ENCODE measurements around the gene CHD9.
"Not testable (repeated sequence)": the region's sequence is repeated elsewhere in the genome, so short reads cannot be mapped to it uniquely, and the experiment has no call there.

CHD9 gene, protein sequence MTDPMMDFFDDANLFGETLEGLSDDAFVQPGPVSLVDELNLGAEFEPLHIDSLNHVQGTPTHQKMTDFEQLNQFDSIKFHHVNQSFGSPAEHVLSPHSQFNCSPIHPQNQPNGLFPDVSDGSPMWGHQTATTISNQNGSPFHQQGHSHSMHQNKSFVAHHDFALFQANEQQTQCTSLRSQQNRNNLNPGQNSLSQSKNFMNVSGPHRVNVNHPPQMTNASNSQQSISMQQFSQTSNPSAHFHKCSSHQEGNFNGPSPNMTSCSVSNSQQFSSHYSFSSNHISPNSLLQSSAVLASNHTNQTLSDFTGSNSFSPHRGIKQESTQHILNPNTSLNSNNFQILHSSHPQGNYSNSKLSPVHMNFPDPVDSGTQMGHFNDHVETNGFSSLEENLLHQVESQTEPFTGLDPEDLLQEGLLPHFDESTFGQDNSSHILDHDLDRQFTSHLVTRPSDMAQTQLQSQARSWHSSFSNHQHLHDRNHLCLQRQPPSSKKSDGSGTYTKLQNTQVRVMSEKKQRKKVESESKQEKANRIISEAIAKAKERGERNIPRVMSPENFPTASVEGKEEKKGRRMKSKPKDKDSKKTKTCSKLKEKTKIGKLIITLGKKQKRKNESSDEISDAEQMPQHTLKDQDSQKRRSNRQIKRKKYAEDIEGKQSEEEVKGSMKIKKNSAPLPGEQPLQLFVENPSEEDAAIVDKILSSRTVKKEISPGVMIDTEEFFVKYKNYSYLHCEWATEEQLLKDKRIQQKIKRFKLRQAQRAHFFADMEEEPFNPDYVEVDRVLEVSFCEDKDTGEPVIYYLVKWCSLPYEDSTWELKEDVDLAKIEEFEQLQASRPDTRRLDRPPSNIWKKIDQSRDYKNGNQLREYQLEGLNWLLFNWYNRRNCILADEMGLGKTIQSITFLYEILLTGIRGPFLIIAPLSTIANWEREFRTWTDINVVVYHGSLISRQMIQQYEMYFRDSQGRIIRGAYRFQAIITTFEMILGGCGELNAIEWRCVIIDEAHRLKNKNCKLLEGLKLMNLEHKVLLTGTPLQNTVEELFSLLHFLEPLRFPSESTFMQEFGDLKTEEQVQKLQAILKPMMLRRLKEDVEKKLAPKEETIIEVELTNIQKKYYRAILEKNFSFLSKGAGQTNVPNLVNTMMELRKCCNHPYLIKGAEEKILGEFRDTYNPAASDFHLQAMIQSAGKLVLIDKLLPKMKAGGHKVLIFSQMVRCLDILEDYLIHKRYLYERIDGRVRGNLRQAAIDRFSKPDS (N-terminal part only)

DNA sequence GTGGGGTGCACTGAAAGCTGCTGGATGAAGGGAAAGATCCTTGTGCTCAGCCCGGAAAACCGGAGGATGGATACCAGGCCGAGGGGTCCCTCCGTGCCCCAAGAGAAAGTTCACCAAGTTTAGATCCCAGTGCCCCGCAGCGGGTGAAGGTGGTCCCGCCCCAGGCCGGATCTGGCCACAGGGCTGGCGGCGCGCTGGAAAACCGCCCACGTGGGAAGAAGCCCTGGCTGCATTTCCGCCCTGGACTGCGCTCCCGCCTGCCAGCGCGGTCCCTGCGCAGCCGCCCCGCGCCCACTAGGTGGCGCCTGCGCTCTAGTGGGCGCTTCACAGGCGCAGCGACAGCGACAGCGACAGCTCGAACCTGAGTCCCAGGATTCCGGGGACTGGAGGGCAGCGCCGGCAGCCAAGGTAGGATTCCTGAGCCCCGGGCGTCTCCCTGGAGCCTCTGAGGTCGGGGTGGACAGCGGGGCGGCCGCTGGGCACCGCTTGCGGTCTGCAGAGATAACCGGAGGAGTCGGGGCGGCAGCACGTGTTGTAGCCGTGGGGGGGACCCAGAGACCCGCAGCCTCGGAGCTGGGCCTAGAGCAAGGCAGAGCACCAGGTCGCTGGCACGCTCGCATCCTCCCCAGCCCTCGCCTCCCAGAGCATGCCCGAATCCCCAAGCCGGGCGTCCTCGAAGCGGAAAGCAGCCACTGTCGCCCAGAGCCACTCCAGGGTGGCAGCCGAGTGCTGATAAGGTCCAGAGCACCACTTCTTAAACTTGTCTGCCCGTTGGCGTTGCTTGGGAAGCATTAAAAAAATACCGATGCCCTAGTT is at the start of gene CHD9:
CHD9 (plus strand) TSS at position 322 of the 816 bp plus-strand sequence. CDS start 101,099 bp downstream, outside the sequence.
- peak; percentile 89 for DNase-seq (ENCODE audit: low spot score)

DNA sequence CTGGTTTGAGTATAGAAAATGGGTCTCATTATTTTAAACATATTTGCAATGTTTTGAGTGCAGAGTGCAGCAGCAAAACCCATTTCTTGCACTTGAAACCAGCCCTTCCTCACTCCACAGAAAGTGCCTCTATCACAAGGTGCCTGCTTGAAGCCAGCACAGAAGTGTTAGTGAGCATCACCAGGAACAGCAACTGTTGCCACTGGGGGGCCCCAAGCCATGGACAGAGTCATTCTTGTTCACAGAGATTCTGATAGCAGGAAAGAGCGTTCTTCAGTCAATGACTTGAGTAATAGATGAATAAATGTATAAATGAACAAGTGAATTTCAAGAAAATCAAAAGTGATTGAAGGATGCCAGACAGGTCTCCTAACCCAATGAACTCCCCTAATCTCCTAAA is 47.7 kb upstream of the CHD9 start:
- peak; percentile 11 for DNase-seq (ENCODE audit: low spot score)

DNA sequence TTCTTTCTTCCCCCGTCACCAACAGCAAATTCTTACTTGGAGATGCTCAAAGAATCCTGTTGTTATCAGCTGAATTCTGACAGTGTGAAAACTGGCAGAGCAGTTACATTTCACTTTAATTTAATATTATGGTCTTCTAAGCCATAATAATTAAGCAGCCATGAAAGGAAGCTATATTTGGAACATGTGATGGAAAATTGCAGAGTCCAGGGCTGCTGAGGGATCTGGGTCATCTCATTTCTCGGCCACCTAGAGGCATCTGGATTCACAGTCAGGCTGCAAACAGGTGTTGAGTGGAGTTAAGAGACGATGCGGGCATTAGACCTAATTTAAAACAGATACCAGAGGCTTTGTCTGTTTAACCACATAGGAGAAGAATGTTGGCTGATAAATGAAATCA is 40.5 kb upstream of the CHD9 start:
- no peak for DNase-seq (ENCODE audit: low spot score)

DNA sequence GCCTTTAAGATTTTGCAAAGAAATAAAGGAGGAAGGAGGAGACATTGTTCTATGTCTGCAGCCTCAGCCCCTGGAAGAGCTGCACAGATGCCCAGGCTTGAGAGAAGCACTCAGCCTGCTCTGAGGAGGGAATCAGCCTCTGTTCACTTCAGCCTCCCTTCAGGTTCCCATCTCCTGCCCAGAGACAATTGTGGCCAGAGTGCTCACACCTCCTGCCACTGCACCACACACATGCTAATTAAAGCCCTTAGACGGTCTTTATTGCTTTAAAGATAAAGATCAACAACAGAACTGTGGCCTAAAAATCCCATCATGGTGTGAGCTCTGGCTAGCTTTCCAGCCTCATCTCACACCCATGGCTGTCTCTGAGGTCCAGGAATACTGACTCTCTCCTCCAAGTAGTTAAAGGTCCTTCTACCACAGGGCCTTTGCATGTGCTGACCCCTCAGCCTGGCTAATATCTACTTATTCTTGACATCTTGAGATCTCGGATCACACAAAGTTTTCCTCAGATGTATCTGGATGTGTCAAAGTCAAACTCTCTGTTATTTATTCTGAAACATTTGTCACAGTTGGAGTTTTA is 35.9 kb upstream of the CHD9 start:
- DNase-seq (ENCODE audit: low spot score) = no peak

DNA sequence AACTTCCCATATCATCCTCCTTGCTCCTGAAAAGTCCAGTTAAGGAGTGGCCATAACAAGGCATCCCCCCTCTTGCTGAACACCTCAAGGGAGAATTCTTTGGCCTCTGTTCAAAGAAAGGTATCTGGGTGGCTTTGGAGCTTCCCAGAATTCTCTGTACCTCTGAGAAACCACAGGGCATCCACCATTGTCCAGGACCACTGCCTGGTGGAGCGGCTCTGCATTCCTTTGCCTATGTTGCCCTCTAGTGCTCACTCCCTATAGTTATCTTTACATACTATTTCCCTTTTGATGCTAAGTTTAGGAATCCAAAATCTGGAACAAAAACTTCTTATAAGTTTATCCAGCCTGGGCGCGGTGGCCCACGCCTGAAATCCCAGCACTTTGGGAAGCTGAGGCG is 32.4 kb upstream of the CHD9 start:
- DNase-seq (ENCODE audit: low spot score) = peak; percentile 39

DNA sequence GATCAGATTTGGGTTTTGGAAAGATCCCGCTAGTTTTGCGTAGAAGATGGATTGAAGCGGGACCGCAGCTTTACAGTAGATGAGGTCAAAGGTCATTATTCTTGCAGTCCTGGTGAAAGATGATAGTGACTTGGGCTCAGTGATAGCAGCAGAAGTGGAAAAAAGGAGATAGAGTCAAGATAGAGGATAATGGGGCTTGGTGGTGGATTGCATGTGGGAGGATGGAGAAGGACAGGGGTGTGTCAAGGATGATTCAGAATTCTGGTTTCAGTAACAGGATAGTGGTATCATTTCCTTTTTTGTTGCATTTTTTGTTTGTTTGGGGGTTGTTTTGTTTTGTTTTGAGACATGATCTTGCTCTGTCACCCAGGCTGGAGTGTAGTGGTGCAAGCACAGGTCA is 30.7 kb upstream of the CHD9 start:
- DNase-seq (ENCODE audit: low spot score) = no peak

DNA sequence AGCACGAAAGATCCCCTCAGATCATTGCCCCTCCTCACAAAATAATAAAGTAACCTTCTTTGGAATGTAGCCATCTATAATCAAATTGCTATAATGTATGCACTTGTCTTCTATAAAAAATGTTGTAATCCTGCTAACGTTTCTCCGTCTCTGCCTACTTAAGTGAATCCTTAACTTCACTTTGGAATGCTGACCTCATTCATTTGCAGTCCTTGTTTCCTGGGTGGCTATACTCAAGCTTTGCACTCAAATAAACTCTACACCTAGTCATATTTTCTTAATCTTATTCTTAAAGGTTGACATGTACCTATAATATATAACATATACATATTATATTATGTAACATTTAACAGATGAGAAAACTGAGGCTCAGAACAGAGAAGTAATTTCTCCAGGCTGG is 24.8 kb upstream of the CHD9 start:
- no peak for DNase-seq (ENCODE audit: low spot score)

DNA sequence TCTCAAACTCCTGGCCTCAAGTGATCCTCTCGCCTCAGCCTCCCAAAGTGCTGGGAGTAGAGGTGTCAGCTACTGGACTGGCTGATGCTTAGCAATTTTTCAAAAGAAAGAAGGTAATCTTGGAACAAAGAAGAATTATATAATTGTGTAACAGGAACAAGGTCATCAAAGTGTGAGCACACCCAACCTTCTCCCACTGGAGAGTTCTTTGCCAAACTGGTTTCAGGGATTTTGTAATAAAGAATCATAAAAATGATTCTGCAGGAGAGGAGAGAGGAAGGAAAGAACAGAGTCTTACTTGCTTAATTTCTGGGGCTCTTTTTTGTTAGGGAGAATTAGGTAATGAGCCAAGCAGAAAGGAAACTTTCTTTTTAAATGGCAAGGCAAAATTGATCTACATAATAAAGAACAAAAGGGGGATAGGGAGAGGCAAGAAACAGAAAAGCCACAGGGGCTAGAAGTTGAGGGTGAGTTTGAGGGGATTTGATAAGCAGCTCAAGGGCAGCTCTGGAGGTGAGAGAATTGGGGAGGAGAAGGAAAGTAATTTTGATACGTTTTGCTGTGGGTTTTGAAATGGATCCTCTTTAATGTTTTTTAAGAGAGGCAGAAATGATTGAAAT is 23.4 kb upstream of the CHD9 start:
- DNase-seq (ENCODE audit: low spot score) = no peak

DNA sequence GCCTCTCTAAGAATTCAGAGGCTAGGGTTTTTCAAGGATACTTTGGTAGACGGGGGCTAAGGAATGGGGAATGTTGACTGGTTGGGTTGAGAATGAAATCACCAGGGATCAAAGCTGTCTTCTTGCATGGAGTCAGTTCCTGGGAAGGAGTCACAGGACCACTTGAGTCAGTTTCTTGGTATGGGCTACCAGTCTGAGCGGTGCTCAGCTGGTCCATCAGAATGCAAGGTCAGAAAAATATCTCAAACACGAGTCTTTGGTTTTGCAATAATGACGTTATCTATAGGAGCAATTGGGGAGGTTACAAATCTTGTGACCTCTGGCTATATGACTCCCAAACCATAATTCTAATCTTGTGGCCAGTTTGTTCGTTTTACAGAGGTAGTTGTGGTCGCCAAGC is 20.5 kb upstream of the CHD9 start:
- DNase-seq (ENCODE audit: low spot score) = no peak

DNA sequence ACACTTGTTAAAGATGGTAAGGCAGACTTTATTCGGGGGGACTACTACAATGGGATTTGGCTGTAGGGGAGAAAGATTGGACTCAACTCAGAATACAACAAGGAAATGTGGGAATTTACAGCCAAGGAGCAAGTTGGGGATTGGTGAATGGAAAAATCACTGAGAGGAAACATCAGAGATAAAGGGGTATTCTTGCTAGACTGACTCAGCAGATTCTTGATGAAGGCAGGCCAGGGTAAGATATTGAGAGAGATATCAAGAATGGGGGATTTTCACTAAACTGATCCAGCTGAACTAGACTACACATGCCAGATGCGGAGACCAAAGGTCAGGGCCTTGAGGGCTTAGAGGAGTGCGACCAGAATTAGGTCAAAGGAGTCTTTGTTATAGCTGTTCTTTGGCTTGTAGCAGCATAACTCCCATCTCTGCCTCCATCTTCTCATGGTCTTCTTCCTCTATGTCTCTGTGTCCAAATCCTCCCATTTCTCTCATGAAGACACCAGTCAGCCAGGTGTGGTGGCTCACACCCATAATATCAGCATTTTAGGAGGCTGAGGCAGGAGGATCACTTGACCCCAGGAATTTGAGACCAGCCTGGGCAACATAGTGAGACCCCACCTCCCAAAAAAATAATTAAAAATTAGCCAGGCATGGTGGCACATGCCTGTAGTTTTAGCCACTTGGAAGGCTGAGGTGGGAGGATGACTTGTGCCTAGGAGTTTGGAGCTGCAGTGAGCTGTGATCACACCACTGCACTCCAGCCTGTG is 19.4 kb upstream of the CHD9 start:
- DNase-seq (ENCODE audit: low spot score) = no peak

DNA sequence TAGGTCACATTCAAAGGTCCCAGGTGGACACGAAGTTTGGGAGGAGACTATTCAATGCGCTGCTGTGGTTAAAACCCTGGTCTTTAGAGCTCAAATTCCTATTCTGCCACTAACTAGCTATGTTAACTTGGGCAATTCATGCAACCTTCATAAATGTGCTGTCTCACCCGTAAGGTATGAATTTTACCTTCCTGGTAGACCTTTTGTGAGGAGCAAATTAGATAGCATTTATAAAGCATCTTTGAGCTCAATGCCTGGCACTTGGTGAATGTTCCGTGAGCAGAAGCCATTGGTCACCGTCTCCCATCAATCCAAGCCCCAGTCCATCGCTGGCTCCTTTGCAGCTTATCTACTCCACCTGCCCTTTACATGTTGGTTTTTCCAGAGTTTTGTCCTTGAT is 18.7 kb upstream of the CHD9 start:
- no peak for DNase-seq (ENCODE audit: low spot score)

DNA sequence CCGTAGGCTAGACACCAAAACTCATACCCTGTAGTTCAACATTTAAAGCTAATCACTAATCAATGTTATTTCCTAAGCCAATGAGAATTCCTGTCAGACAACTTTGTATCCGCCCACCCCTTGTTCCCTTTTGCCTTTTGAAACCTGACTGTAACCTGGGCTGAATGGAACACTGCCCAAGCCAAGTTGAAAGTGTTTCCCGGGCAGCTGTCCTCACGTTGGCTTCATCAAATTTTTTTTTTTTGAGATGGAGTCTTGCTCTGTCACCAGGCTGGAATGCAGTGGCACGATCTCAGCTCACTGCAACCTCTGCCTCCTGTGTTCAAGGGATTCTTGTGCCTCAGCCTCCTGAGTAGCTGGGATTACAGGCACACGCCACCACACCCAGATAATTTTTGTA is 18.1 kb upstream of the CHD9 start:
- DNase-seq (ENCODE audit: low spot score) = not testable (repeated sequence)

DNA sequence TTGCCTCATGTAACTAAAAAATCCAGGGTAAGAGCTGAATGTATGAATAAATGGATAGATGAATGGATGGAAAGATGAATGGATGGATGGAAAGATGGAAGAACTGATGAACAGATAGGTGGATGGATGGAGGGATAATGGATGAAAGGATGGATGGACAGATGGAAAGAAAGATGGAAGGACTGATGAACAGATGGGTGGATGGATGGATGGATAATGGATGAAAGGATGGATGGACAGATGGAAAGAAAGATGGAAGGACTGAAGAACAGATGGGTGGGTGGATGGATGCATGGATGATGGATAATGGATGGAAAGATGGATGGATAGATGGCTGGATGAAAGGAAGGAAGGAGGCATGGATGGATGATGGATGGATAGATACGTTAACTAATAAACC is 14.0 kb upstream of the CHD9 start:
- DNase-seq (ENCODE audit: low spot score) = no peak

DNA sequence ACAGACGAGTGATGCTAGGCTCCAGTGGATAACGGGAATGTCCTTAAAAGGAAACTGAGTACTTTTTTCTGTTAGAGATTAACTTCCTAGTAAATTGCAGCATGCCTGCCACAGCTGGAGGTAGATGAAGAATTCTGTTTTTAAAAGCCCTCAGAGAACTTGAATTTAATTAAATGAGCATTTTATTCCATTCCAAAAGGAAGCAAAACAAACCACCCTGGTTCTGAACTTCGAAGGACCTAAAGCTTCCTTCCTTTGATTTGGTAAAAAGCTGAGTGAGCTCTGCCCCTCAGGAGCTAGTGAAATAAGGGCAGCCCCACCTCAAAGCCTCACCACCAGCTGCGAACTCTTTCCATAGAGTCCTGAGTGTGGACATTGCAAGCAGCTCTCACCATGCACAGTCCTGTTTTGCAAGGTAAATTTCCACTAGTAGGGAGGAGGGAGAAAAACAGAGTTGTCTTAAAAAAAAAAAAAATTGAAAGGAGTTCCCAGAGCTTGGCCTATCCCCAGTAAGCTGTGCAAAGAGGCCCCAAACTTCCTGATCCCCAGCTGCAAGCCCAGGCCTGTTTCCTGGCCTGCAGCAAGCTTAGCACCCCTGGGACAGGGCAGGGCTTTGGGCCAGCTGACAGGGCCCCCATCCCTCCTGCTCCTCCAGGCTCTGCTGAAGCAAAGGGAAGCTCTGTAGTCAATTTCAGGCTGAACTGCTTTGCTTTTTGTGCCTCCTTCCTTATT is 13.3 kb upstream of the CHD9 start:
- DNase-seq (ENCODE audit: low spot score) = no peak

DNA sequence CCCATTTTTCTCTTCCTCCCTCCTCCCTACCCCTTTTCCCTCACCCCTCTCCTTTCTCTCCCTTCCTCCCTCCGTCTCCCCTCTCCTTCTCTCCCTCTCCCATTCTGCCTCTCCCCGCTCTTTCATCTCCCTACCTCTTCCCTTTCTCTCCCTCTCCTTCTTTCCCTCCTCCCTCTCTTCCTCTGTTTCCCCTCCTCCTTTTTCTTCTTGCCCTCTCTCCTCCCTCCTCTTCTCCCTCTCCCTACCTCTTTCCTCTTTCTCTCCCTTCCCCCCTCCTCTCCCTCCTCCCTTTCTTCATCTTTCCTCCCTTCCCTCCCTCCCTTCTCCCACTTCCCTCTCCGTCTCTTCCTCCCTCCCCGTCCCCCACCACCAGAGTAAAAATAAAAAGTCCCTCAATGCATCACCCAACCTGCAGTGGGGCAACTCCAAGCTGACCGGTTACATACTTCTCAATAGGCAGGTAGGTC is 12.5 kb upstream of the CHD9 start:
- DNase-seq (ENCODE audit: low spot score) = no peak

DNA sequence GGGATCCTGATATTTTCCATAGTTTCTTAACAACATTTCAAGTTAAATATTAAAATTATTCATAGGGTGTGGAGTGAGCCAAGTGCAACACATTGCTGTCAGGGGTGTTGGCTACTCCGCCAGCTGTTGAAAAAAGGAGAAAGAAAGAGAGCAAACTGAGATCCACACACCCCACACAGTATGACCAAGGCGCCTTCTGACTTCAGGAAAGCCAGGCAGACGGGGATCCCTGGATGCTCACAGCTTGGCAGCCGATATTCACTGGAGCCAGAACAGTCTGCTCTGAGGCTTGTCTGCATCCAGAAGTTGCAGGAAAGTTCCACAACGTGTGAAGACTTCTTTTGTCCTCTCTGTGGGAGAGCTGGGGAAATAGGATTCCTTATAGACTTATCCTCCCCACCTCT is 11.4 kb upstream of the CHD9 start:
- no peak for DNase-seq (ENCODE audit: low spot score)

DNA sequence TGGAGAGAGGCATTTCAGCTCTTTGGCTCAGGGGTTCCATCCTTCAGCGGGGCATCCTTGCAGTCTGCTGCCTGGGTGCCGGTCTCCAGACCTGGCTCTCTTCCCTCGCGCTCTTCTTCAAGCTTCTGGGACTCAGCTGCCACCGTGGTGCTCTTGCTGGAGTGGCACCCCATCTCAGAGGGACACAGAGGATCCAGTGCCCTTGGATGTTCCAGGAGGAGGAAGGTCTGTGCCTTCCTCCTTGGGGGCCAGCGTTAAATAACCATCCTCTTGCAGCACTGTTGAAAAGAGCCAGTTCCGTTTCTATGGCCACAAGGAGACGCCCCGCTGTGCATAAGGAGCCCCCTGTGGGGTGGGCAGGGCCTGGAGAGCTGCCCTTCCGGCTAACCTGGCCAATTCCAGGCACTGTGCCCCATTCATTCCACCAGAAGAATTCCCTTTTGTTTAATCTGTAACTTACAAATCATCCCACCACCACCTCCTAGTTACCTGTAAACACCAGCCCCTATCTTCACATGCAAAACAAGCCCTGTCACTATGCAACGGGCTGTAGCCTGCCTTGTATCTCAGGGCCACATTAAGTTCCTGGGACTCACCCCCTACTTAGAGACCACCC is 10.7 kb upstream of the CHD9 start:
- DNase-seq (ENCODE audit: low spot score) = no peak

DNA sequence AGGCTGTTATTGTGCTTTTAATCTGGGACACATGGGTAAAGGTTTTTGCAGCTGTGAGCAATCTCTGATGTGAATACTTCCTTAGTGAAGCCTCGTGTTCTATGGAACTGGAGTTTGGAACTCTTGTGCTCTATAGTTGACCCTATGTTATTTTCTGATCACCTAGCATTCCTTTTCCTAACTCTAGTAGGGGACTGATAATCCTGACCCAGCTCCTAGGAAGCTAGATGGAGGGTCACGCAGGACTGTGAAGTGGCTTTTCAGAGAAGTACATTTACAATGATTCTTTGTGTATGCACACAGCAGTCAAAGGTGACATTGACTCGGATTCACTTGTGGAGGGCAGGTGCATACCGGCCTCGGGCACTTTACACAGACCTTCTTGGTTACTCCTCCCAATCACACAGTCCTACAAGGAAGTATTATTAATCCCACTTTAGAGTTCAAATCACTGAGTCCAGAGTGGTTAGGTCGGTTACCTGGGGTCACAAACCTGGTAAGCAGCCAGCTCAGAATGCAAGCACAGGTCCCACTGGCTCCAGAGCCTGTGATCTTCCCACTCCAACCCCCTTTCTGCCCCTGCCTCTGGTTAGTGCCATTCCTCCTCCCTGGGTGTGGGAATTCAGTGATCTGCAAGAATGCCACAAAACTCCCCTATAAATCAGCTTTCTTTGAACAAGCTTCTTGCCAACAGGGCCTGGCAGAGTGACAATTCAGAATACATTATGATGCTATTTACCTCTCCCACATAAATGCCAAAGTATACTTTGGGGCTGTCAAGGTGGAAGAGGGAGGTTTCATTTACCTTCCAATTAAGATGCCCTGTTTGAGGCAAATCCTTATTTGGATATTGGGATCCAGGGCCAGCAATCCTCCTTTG is 9.2 kb upstream of the CHD9 start:
- no peak for DNase-seq (ENCODE audit: low spot score)

Measured in NAMALWA (cell line).